ENCODE results near the gene EHD1.

DNA sequence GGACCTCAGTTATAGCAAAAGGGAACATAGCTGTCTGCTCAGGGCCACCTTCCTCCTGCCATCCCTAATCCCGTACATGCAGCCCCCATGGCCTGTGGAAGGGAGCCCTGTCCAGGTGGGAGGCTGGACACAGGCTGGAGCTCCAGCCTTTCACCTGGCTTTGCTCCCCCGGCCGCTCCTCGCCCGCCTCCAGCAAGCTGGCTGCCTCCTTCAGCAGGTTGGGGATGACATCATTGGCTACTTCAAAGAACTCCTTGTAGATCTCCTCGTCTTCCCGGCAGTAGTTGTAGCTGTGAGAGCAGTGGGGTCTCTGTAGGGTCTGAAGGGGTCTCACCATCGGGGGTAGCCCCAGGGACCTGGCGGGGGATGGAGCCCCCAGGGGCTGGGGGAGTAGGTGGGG is 72.9 kb downstream of the EHD1 start:
- TF ChIP-seq, protein P1, sequence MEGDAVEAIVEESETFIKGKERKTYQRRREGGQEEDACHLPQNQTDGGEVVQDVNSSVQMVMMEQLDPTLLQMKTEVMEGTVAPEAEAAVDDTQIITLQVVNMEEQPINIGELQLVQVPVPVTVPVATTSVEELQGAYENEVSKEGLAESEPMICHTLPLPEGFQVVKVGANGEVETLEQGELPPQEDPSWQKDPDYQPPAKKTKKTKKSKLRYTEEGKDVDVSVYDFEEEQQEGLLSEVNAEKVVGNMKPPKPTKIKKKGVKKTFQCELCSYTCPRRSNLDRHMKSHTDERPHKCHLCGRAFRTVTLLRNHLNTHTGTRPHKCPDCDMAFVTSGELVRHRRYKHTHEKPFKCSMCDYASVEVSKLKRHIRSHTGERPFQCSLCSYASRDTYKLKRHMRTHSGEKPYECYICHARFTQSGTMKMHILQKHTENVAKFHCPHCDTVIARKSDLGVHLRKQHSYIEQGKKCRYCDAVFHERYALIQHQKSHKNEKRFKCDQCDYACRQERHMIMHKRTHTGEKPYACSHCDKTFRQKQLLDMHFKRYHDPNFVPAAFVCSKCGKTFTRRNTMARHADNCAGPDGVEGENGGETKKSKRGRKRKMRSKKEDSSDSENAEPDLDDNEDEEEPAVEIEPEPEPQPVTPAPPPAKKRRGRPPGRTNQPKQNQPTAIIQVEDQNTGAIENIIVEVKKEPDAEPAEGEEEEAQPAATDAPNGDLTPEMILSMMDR (conservative IDR thresholded peaks at IDR 0.05): no peak
- no peak for TF ChIP-seq EZH2 (IDR thresholded peaks at IDR 0.05; ENCODE audit: low read depth)

Measured in PC-9 (cell line).